HG03175 (cell line): ENCODE measurements around the gene UBE2R2.
"Not testable (repeated sequence)": the region's sequence is repeated elsewhere in the genome, so short reads cannot be mapped to it uniquely, and the experiment has no call there.

Experiments
- ATAC-seq: cut with Tn5 transposase; IDR thresholded peaks from one replicate; pipeline ENCODE4 v1.9.1; 2021; ENCODE audit warnings: mild to moderate bottlenecking, moderate library complexity; ENCODE audit not compliant: unreplicated experiment

UBE2R2 gene

GRCh38 chr9:33798545-33798944, 18.4 kb upstream of the UBE2R2 start:
- ATAC-seq = no peak

DNA sequence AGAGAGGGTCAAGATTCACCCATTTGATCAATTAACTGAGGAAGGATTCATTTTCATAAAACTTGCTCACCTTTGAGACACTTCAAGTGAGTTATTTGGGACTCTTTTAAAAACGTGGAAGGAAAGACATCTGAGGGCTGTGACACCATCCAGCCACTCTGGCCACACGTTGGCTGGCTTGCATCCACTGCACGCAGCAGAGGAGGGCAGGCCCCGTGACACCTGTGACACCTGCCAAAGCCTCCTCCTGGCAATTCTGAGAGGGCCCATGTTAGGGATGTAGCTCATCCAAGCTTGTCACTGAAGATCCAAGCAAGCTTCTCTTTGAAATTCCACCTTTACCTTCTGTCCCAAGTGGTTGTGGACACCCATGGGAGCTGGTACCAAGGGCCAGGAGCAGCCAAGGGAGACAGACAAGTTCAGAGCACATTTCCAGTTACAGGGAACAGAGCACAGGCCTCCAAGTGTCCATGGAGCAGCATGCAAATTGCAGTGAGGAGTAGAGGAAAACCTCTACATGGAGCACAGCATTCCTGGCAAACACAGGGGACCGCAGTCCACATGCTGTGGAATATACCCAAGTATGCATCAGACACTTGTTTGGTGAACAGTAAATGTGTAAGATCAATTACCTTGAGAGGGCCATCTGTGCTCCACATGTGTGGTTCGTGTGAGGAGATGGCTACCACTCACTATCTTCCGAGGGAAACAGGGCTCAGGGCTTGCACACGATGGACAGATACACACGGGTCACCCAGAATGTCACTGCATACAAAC, 16.8 kb upstream of the UBE2R2 start:
- no peak for ATAC-seq

GRCh38 chr9:33800886-33801285, 16.1 kb upstream of the UBE2R2 start:
- ATAC-seq = no peak

DNA sequence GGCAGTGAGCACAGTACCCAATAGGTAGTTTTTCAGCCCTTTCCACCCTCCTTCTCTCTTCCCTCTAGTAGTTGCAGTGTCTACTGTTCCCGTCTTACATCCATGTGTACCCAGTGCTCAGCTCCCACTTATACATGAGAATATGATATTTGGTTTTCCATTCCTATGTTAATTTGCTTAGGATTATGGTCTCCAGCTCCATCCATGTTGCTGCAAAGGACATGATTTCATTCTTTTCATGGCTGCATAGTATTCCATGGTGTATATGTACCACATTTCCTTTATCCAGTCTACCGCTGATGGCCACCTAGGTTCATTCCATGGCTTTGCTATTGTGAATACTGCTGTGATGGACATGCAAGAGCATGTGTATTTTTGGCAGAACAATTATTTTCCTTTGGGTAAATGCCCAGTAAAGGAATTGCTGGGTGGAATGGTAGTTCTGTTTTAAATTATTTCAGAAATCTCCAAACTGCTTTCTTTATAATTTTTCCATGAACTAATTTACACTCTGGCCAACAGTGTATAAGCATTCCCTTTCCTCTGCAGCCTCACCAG, 14.9 kb upstream of the UBE2R2 start:
- ATAC-seq = not testable (repeated sequence)

DNA sequence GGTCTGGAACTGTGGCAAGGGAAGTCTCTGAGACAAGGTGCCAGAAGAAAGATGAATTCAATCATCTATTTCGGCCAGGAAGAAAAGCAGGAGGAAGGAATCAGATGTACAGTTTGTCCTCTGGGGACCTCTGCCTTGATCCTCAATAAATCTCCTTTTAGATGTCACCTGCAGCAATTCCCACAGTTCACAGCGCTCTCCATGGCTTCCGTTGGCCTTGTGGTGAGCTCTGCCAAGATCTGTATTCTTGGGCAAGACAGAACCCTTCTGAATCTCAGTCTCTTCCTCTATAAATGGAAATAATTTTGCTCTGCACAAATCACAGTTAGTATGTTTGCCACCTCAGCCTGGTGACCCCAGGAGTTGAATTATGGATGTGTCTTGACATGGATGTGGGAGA, 12.8 kb upstream of the UBE2R2 start:
- not testable (repeated sequence) for ATAC-seq

DNA sequence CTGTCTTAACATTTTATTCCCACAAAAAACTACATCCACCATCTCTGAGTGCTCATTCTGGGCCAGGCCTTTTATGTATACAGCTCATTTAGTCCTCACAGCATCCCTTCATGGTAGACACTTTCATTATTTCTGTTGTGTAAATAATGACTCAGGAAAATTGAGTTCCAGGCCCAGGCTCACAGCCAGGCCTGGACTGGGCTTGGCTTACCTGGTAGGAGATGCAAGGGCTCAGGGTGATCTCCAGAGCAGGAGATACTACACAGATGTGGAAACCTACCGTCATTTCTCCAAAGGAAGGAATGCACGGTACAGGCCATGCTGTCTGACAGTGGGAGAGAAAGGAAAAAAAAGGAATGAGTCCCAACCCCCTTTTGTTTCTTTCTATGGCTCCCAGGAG, 9.8 kb upstream of the UBE2R2 start:
- not testable (repeated sequence) for ATAC-seq

GRCh38 chr9:33808979-33809322, 8.0 kb upstream of the UBE2R2 start:
- ATAC-seq = not testable (repeated sequence)

GRCh38 chr9:33809506-33809905, 7.5 kb upstream of the UBE2R2 start:
- no peak for ATAC-seq

DNA sequence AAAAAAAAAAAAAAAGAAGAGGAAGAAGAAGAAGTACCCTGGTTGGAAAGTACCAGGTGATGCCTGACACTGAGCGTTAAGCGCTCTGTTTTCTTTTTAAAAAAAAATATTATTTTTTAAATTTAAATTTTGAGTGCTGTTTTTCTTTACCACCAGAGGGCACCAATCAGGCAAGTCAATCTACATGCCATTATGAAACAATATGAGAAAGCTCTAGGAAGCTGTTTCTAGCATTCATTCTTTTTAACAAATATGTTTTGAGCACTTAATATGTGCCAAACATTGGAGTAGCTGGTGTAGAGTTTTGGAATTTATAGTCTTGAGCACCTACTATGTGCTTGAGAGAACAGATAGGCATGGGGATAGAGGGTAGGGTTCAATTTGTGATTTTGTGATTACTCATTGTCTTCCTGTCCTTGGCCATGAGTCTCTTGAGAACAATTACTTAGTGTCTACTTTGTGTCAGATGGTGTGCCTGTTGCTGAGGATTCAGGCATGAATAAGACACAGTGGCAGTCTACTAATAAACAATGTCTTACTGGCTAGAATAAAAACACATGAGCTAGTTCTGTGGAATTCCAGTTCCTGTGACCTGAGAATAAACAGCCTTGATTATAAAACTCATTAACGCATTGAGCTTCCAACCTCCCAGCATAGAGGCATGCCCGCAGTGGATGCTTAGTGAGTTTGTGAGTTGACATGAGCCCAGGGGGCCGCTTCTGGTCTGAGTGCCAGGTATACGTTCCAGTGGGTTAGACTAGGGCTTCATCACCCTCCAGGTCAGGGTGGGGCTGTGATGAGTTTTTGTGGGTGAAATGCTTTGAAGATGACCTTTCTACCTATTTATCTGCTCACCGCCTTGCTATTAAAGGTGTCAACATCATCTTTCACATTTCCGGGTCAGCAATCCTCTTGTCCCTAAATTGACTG, 3.0 kb upstream of the UBE2R2 start:
- no peak for ATAC-seq

- no peak for ATAC-seq
Observed at GRCh38 chr9:33815781-33816180, 1.2 kb upstream of the UBE2R2 start.

- ATAC-seq = peak; percentile 20
Observed at GRCh38 chr9:33817327-33818166, 587 bp downstream of the UBE2R2 start.

GRCh38 chr9:33818167-33818846, 1.3 kb downstream of the UBE2R2 start:
- no peak for ATAC-seq

- ATAC-seq = no peak
Observed at GRCh38 chr9:33818847-33819500, 2.0 kb downstream of the UBE2R2 start.

- ATAC-seq = no peak
Observed at GRCh38 chr9:33820231-33820745, 3.3 kb downstream of the UBE2R2 start.

DNA sequence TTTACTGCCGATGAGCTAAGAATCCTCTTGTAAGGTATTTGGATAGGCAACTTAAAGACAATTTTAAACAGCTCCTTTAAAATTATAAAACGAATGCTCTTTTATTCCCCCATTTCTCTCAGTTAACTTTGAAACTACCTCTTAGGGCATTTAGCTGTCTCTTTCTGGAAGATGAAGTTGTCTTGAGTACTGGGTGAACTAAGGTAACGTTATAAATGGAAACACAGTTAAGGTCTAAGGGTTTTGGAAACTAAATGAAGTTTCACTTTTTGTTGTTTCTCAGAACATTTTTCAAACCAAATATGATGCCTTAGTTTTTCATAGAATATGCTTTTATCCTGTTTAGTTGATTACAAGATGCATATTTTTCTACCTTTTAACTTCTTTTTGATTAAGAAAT, 6.8 kb downstream of the UBE2R2 start:
- ATAC-seq = no peak

DNA sequence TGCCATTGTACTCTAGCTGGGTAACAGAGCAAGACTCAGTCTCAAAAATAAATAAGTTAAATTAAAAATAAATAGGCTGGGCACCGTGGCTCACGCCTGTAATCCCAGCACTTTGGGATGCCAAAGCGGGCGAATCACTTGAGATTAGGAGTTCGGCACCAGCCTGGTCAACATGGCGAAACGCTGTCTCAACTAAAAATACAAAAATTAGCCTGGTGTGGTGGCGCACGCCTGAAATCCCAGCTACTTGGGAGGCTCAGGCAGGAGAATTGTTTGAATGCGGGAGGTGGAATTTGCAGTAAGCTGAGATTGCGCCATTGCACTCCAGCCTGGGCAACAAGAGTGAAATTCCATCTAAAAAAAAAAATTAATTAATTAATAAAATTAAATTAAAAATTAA, 10.3 kb downstream of the UBE2R2 start:
- not testable (repeated sequence) for ATAC-seq

GRCh38 chr9:33829641-33830230, 12.8 kb downstream of the UBE2R2 start:
- not testable (repeated sequence) for ATAC-seq

GRCh38 chr9:33835625-33836260, 18.8 kb downstream of the UBE2R2 start:
- ATAC-seq = no peak

- not testable (repeated sequence) for ATAC-seq
Observed at GRCh38 chr9:33836261-33836660, 19.3 kb downstream of the UBE2R2 start.
